ENCODE results near the gene PLCG2.

DNA sequence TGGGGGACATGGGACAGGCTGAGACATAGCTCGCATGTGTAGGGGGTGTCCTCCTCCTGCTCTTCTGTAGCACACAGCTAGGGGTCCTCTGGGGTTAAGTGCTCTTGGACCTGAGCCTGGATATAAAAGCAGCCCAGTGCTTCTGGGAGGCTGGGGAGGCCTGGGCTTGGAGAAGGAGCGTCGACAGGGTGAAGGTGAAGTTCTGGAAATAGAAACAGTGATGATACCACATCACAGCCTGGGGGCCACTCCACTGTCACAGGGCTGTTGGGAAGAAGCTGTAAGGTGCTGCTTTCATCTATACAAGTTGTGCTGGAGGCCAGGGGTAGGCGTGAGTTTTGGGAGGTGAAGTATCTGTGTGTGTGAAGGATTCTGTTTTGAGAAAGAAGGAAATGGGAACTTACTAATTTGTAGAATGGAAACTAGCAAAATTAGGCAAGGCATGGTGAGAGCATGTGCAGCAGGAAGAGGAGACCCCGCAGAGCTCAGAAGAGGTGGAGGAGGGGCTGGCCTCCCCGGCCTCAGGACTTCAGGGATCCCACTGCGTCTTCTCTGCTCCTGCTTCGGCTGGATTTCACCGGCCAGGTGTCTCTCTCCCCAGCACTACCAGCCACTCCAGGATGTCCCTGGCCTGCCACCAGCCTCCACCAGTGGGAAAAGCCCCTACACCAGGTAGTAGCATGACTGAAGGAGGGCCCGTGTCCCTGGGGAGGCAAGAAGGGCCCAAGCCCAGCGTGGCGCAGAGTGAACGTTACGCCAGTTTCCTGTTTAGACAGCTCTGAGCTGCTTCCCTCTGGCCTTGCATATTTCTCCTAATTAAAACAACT lies 19.4 kb downstream of the PLCG2 start:
- TF ChIP-seq POLR2A (IDR thresholded peaks at IDR 0.05), result no peak
- TF ChIP-seq, protein P1, sequence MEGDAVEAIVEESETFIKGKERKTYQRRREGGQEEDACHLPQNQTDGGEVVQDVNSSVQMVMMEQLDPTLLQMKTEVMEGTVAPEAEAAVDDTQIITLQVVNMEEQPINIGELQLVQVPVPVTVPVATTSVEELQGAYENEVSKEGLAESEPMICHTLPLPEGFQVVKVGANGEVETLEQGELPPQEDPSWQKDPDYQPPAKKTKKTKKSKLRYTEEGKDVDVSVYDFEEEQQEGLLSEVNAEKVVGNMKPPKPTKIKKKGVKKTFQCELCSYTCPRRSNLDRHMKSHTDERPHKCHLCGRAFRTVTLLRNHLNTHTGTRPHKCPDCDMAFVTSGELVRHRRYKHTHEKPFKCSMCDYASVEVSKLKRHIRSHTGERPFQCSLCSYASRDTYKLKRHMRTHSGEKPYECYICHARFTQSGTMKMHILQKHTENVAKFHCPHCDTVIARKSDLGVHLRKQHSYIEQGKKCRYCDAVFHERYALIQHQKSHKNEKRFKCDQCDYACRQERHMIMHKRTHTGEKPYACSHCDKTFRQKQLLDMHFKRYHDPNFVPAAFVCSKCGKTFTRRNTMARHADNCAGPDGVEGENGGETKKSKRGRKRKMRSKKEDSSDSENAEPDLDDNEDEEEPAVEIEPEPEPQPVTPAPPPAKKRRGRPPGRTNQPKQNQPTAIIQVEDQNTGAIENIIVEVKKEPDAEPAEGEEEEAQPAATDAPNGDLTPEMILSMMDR (IDR thresholded peaks at IDR 0.05), result no peak
